Gastrocnemius medialis (tissue), 4 donors: Measurements from ENCODE around the gene DRC1.

ENCODE experiments used
- POLR2A ChIP-seq, 2 donors: fragments of 450-650 bp; IDR thresholded peaks; one replicate each; pipeline ENCODE4 v1.6.1; 2017; ENCODE audit warnings: antibody characterized with exemption in 2 of 2, mild to moderate bottlenecking in 2 of 2, moderate library complexity in 2 of 2
- TF ChIP-seq, protein P1 (sequence below), 5 experiments: fragments of 450-650 bp in 3 of 5; fragments of 200-600 bp in 2 of 5; sonication (generic) in 2 of 5; IDR thresholded peaks in 4 of 5; conservative IDR thresholded peaks in 1 of 5; 1 replicate in 4 of 5; 2 replicates in 1 of 5; pipeline ENCODE4 v1.5.1; 2016 to 2019; ENCODE audit warnings: antibody characterized with exemption in 5 of 5, mild to moderate bottlenecking in 3 of 5, moderate library complexity in 3 of 5

GRCh38 chr2:26438526-26438925 is 36.8 kb downstream of the DRC1 start:
- TF ChIP-seq, protein P1, sequence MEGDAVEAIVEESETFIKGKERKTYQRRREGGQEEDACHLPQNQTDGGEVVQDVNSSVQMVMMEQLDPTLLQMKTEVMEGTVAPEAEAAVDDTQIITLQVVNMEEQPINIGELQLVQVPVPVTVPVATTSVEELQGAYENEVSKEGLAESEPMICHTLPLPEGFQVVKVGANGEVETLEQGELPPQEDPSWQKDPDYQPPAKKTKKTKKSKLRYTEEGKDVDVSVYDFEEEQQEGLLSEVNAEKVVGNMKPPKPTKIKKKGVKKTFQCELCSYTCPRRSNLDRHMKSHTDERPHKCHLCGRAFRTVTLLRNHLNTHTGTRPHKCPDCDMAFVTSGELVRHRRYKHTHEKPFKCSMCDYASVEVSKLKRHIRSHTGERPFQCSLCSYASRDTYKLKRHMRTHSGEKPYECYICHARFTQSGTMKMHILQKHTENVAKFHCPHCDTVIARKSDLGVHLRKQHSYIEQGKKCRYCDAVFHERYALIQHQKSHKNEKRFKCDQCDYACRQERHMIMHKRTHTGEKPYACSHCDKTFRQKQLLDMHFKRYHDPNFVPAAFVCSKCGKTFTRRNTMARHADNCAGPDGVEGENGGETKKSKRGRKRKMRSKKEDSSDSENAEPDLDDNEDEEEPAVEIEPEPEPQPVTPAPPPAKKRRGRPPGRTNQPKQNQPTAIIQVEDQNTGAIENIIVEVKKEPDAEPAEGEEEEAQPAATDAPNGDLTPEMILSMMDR (IDR thresholded peaks at IDR 0.05 in 4 of 5, conservative IDR thresholded peaks at IDR 0.05 in 1 of 5): no peak
- TF ChIP-seq POLR2A (IDR thresholded peaks at IDR 0.05): no peak
